GM19240 (cell line): ENCODE results near the gene MAP3K7CL.
"Not testable (repeated sequence)": the region's sequence is repeated elsewhere in the genome, so short reads cannot be mapped to it uniquely, and the experiment has no call there.

Experiments used
- DNase-seq: peaks from one replicate; pipeline ENCODE4 v3.0.0; 2011; ENCODE audit warnings: low spot score; ENCODE audit not compliant: insufficient read length

Gene MAP3K7CL

DNA sequence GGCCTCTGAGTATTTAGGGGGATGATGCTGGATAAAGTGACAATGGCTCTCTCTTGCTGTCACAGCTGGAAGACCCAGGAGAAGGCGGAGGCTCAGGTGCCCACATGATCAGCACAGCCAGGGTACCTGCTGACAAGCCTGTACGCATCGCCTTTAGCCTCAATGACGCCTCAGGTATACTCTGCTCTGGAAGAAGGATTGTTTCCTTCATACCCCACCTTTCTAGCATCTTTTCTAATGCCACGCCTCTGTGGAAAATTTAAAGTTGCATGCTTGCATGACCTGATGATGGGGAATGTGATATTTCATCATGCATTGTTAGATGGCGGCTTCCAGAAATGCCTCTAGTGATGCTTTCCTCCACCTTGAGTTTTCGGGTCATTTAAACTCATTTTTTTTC, 2.8 kb downstream of the MAP3K7CL start:
- no peak for DNase-seq

DNA sequence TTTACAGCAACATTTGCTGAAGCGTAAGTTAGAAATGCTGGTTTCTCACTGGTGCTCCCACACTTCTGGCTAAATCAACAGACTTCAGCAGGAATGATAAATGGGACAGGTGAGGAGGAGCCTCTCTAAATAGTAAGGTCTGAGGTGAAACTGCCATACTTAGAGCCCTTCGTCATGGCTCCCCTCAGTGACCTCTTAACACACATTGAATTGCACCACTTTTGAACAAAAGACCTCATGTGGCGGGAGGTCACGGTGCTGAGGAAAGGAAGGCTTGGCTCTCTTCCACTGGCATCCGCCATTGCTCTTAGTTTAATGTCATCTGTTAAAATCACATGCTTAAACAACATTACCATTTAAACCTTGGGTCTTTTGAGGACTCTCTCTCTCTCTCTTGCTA, 3.4 kb downstream of the MAP3K7CL start:
- DNase-seq: no peak

DNA sequence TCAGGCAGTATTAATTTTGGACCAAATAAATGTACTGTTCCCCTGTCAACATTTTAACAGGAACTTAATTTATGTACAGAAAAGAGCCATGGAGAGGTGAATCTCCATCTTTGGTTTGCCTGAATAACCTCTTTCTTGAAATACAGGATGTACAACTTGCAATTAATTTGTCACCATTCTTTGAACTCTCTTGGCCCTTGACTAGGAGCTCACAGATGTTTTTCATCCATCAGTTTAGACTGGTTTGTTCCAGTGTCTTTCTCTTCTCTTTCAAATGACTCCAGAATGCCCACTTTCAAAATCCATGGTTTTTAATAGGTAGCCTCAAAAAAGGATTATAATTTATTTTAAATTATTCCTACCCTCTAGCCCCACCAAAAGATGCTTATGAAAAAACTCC, 5.0 kb downstream of the MAP3K7CL start:
- DNase-seq: no peak

DNA sequence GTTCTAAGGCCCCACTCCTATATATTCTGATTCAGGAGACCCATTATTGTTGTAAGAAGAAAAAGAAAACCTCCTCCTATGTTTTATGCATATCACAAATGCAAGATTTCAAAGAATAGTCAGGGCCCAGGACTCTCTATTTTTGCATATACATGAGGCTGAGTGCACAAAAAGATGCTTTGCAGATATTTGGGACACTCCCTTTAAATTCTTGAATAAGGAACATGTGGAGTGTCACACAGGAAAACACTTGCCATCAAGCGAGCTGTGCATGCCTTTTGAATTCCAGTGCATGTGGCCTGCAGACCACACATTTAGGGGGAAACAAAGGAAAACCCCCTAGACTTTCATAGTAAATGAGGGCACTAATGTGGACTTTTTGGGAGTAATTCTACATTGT, 5.6 kb downstream of the MAP3K7CL start:
- DNase-seq: no peak

DNA sequence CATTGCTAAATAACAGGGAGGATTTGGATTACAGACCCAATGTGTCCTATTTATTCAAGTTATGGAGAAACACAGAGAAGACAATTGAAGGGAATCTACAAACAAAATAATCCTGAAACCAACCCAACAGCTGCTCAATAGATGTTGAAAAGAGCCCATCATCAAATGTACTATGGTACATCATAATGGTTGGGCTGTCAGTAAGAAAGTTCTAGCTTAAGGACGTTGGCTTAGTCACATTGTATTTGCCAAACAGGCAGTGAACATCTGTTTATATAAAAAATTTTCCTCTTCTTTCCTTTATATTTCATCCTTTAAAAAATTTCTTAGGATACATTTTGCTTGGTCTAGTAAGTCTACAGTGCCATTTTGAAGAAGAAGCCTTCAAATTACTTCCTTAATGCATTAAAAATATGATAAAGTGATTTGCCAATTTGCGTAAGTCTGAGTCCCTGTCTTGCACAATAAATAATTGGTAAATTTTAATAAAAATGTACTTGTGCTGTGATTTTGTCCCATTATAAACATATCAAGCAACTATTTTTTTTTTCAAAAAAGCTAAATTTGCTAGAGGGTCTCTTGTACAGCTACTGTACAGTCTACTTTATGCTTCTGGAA, 14.4 kb downstream of the MAP3K7CL start:
- DNase-seq: no peak

DNA sequence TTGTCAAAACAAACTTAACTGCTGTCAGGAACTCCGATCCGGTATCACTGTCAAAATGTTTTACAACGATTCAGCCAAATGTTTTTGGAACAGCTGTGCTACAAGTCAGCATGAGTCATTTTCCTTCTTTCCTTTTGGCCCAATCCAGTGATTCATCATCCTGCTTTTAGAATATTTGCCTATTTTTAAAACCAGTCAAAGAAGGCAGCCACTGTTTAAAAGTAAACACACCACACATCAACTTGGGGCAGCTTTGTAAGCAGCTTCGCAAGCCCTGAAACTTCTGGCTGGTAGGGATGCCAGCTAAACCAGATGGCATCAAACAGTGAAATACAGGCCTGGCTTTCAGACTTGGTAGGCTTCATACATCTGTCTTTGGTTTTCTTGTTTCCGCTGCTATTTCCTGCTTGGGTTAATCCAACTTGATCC, 14.9 kb downstream of the MAP3K7CL start:
- DNase-seq: no peak

DNA sequence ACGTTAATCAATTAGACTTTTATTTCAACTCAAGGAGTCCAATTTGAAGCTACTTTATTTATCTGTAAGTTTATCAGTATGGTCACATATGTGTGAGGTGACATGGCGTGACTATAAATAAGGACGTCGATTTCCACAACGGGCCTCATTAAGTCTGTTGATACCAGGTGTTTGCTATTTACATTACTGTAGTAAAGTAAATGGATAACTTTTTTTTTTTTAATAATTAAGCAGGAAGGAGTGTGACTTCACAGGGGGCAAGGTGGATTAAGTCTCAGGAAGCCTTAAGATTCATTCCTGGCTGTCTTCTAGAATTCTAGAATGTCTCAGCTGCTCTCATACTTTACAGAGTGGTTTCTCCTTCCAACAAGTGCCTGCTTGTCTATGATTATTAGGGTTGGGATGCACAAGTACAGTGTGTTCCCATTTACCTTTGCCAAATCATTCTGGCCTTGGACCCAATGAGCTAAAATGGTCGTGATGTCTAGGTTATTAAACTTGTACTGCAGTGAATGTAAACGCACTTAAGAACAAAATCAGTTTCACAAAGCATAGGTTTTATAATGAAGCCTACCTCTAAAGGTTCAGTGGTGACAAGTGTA, 15.5 kb downstream of the MAP3K7CL start:
- DNase-seq: no peak

DNA sequence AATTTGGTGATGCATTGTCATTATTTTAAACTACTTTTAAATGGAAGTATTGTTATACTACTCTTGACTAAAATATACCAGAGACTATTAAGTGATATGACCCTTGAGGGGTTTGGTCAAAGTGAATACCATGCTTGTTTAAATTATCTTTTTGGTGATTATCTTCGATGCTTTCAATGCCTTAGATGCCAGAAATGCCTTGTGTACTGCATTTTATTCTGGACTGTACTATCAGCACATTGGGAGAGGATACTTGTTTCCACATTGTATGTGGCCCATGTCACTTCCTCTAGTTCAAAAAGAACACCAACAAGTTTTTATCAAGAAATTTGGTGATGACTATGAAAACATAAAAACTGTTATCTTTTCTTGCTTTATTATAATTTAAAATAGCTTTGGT, 16.3 kb downstream of the MAP3K7CL start:
- DNase-seq: no peak

DNA sequence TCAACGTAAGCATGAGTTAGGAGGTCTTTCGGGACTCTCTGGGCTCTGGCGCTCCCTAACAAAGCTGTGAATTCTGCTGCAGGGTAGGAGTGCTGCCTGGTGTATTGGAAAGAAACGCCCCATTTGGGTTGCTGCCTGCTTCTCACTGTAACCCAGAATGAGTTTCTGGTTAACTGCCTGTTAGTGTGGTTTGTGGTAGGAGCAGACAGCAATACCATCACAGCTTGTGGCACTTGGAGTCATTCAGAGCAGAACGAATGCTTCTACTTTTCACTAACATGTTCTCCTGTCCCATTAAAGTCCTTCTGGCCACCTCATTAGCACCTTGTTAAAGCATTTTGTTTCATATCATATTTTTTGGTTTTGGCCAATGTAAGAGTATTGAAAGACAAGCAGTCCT, 18.1 kb downstream of the MAP3K7CL start:
- no peak for DNase-seq

DNA sequence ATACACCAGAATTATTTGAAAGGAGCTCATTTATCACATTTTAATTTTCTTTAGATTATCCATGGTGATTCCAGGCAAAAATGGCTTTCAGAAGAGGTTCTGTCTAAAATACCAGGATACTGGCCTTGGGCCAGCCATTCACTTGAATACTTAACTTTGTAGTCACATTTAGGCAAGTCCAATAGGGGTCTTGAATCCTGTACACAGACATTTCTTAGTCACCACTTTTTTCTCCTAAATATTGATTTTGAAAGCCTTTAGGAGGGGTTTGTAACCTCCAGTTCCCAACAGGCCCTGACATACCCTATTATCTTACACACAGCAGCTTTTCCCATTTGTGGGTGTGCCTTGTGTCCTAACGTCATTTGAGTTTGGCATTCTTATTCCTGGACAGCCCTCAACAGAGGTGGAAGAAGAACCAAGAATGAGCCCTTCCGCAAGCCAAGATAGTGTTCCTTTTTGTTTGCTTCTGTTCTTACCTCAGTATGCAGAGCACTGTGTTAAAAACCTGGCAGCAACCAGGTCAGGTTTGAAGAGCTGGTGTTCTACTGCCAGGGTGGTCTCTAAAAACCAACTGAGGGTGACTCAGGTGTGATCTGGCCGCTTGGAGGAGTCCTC, 19.5 kb downstream of the MAP3K7CL start:
- no peak for DNase-seq

DNA sequence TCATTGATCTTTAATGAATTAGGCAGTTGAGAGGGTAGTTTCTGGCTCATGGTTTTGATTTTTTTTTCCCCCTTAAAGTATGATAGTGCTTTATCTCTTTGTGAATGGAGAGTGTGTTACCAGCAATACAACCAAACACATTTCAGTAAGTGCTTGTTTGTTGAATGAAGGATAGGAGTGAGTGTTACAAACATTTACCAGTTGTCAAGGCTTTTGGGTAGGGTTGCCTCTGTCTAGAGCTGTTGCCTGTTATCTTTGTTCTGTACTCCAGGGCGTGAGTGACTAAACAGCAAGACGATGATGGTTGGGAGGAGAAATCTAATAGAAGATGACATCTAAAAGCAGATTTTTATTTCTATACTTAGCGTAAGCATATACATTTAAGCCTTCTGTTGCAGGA, 21.5 kb downstream of the MAP3K7CL start:
- no peak for DNase-seq

DNA sequence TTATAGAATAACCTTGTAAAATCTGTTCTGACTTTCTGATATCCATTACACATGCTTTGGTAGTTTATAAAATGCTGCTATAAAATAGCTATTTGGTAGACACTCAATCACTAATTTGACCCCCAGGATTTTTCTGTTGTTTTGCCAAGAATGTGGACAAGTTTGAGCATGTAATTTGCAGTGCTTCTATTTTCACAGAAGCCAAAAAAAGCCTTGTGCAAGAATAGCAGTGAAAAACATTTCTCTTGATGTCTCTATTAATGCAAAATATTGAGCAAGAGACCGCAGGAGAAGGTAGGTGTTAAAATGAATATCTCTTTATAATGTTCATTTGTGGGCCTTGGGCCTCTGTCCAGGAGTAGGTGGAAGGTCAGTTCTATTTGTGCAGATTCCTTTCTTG, 22.5 kb downstream of the MAP3K7CL start:
- no peak for DNase-seq

DNA sequence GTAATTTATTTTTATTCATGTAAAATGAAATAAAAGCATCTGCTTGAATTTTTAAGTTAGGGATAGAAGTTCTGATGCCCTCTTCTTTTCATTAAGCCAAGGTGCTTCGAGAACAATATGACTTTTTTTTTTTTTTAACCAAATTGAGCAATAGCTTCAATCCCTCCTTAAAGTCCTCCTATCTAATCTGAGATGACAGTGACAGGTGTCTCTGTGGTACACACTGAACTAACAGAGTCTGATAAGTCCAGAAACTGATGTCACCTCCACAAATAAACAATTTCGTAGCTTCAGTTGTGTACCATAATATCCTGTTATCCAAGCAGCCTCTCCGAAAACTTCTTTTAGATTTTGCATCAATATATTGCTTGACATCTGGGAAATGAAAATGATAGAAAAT, 23.8 kb downstream of the MAP3K7CL start:
- no peak for DNase-seq

DNA sequence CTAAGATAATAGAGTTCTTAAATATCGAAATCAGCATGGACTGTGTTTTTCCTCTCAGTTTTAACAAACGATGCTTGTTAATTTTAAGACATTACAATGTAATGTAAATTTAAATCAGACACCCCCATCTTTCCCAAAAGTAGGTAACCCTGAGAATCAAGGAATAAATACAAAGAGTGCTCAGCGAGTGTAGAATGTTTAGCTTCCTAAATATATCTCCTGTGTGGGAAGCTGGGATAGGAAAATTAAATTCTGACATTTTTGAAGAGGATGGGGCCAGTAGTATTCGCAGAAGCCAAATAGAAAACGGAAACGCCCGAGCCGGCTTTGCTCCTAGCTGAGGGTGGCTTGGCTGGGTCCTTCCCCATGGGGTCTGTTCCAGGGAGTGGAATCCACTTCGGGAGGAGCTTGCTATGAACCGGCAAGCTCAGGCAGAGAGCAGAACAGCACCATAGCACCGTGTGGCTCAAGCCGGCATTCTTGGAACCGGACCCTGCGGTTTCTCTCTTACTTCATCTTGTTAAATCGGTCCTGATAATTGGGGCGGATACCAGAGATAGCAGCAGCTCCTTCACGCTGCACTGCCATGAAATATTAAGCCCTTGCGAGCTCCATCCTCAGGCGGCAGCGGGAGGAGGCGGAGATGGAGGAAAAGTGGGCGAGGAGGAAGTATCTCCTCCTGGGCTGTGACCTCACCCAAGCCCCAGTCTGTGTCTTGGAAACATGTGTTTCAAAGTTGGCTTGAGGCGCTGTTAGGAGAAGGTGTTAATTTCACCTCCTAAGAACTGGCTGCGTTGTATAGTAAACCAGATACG, 24.9 kb downstream of the MAP3K7CL start:
- DNase-seq: no peak

DNA sequence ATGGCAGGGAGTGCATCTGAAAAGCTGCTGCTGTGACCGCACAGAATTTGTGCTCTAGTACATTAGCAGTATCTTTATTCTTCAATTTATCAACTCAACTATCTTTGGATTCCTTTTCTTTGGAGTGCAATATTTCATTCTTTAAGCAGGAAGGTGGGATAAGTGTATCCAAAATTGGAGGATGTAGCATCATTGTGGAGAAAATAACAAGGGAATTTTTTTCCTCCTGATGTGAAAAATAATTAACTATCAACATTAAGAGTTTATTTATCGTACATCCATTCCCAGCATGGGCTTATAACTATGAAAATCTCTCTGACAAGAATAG, 25.5 kb downstream of the MAP3K7CL start:
- no peak for DNase-seq

DNA sequence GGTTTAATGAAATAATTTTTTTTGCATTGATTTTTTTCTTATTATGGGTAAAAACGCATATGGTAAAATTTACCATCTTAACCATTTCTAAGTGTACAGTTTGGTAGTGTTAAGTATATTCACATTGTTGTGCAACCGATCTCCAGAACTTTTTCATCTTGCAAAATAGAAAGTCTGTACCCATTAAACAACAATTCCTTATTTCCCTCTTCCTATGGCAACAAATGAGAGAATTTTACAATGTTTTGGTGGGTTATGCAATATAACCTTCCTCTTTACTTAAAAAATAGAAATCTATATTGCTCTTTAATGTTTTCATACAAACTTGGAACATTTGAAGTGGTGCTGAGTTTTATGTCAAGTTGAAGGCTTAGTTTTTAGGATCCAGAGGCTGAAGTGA, 26.6 kb downstream of the MAP3K7CL start:
- no peak for DNase-seq

DNA sequence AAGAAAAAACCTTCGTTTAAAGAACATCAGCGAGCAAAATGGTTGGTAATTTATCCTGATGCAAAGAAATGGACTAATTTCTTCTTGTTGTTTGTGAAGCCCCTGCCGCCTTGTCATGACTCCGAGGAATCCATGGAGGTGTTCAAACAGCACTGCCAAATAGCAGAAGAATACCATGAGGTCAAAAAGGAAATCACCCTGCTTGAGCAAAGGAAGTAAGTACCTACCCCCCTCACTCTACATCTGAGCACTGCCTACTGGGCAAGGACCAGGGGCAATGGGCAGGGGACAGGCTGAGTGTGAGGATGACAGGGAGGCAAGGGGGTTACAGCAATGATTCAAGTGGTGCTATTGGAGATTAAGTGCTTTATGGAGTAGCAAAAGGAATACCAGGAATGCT, 29.4 kb downstream of the MAP3K7CL start:
- DNase-seq: no peak

DNA sequence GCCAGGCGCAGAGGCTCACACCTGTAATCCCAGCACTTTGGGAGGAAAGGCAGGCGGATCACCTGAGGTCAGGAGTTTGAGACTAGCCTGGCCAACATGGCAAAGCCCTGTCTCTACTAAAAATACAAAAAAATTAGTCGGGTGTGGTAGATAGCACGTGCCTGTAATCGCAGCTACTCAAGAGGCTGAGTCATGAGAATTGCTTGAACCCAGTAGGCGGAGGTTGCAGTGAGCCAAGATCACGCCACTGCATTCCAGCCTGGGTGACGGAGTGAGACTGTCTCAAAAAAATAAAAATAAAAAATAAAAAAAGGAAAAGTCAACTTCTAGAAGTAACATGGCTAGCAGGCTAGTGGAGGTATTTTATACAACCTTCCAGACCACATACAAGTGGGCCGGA, 32.4 kb downstream of the MAP3K7CL start:
- DNase-seq: not testable (repeated sequence)

DNA sequence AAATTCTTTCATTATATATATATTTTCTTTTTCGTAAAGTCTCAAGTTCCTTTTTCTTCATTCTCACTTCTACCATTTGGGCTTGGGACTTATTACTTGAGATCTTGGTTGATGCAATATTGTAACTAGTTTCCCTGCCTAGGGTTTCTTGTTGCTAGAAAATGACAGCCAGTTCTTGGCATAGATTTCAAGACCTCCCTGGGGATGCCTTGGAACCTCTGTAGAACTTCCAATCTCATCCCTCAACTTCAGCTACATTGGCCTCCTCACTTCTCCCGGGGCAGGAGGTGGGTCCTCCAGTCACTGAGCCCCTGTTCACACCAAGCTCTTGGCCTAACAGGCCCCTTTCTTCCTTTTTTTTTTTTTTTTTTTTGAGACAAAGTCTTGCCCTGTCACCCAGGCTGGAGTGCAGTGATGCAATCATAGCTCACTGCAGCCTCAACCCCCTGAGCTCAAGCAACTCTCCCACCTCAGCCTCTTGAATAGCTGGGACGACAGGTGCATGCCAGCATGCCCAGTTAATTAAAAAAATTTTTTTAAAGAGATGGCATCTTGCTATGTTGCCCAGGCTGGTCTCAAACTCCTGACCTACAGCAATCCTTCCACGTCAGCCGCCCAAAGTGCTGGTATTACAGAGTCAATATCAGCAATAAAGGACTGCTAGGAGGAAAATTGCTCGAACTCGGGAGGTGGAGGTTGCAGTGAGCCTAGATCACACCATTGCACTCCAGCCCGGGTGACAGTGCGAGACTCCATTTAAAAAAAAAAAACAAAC, 33.1 kb downstream of the MAP3K7CL start:
- no peak for DNase-seq

DNA sequence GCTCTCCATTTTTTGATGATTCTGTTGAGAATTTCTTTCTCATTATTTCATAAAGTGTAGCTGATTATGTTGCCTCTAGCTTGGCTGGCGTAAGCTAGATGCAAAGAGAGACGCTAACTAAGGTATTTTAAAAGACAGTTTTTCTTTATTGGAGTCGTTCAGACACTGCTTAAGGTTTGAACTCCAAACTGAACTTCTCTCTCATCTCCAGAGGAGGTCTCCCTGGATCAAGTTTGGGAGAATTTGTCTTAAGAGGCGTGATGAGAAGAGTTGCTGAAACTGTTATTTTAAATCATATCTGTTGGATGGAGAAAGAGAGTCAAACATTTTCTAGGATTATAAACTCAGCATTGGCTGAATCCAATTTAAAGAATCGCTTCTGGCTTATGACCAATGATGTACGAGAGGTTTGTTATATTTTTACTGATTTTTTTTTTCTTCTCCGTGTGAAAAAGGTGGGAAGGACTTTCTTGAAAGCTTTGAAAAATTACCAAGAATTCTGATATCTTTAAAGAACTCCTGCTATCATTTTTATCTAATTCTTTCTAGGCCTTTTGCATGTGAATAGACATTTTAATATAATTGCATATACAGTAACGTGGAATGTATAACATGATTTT, 34.0 kb downstream of the MAP3K7CL start:
- no peak for DNase-seq

DNA sequence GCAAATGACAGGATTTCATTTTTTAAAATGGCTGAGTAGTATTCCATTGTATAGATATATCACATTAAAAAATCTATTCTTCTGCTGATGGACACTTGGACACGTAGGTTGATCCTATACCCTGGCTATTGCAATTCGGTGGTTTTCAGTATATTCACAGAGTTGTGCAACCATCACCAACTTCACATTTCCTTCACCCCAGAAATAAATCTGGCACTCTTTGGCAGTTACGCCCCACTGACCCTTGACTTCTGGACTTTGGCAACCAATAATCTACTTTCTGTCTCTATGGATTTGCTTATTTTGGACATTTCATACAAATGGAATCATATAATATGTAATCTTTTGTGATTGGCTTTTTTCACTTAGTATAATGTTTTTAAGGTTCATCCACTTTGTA, 35.9 kb downstream of the MAP3K7CL start:
- no peak for DNase-seq
